Kidney epithelial cell (primary cell): ENCODE data around the gene FOXP1. TPM values are rescaled to one million over a fixed set of nuclear protein-coding genes. Genes with fewer than 3 reads are reported as not detected.

Experiments used
- DNase-seq: peaks from one replicate; pipeline ENCODE4 v3.0.0-alpha.2; 2010; ENCODE audit warnings: low read depth
- H3K27me3 ChIP-seq: 2 replicates; pipeline ENCODE4 v1.6.0; 2011; ENCODE audit warnings: low read length; ENCODE audit not compliant: control insufficient read depth, insufficient read depth
- H3K36me3 ChIP-seq: 2 replicates; pipeline ENCODE4 v1.5.1; 2011; ENCODE audit warnings: low read length; ENCODE audit not compliant: control insufficient read depth, insufficient read depth
- H3K4me3 ChIP-seq: 2 replicates; pipeline ENCODE4 v1.5.1; 2011; ENCODE audit warnings: low read depth, mild to moderate bottlenecking, control low read depth, low read length
- CTCF ChIP-seq: IDR thresholded peaks from 2 replicates; pipeline ENCODE4 v1.5.1; 2011; ENCODE audit warnings: mild to moderate bottlenecking, moderate library complexity, low read length, control low read depth, inconsistent platforms; ENCODE audit not compliant: insufficient read depth, poor library complexity, severe bottlenecking
- total RNA-seq: library from RNA; depleted of rRNA; stranded (reverse); fragments of >200 nt; gene quantifications from 2 replicates; pipeline ENCODE4 v1.2.3, GENCODE V29; 2015

The FOXP1 gene
- total RNA-seq, 1 donor from 2014 or later: 75.0 TPM

DNA sequence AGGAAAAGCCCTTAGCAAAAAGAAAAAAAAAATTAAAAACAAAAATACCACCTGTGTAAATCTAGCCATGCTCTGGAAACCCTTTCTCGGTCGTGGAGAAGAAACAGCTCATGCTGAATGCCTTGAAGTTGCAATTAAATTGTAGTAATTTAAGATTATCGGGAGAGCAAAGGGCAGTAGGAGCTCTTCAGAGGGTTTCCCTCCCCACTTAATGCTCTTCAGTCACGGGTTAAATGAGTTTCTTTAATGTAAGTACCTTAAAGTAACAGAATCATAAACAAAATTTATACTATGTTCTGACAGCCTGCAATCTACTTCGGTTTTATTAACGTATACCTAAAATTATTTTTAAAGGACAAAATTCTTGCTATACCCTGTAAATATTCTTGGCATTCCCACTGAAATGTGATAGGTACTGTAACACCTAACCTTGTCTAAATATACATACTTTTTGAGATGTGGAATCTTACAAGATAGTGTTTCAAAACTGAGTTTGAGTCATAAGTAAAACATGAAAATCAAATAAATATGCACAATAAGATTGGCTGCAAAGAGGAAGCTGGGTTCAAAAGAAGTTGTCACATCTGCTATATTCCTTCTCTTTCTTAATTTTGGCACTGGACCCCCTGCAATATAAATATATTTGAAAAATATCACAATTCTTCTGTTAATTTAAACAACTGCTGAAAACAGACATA lies 5.3 kb downstream of the FOXP1 start:
- Histone ChIP-seq H3K27me3 (no peaks in the 10 kb centered on the region), H3K36me3 (no peaks in the 10 kb centered on the region), H3K4me3 (peak overlapping the region; percentile 9)
- TF ChIP-seq CTCF: no peak
- DNase-seq: no peak

DNA sequence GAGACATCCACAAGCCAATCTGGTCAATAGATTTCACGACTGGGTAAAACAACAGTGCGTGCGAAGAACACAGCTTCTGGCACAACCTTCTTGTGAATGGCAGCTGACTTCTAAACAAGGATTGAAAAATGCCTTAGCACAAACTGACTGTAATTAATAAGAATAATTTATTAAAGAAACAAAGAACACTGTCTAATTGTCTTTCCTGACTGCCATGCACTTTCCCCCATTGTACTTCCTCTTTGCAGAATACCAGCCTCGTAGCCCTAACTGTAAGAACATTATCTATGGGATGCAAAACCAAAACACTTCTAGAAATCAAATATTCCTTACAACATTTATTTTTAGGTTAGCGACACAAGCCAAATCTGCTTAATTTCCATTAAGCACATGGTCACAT lies 6.5 kb downstream of the FOXP1 start:
- H3K27me3 ChIP-seq: no peaks in the 10 kb centered on the region
- no peak for DNase-seq
- no peak for TF ChIP-seq CTCF
- no peaks in the 10 kb centered on the region for H3K36me3 ChIP-seq
- no peak overlapping the region for H3K4me3 ChIP-seq

GRCh38 chr3:71575433-71575832 lies 8.1 kb downstream of the FOXP1 start:
- TF ChIP-seq CTCF: no peak
- DNase-seq: no peak
- H3K4me3 ChIP-seq: no peak overlapping the region
- H3K27me3 ChIP-seq: no peaks in the 10 kb centered on the region
- peaks cover 1% of the 10 kb centered on the region for H3K36me3 ChIP-seq

DNA sequence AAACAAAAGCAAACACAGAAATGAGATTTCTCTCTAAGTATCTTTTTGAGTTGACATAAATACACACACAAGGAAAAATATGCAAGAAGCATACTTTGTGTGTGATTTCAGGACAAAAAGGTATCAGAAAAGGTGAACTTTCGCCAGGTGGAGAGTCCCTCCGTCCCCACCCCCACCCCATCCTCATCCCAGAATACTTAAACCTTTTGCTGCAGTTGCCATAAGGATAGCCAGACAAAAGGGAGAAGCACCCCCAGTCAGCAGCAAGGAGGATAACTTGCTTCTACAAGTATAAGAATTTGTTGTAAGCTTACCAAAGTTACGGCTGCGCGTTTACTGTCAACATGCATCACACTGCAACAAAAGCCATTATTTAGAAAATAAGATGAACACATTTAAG lies 10.3 kb downstream of the FOXP1 start:
- H3K36me3 ChIP-seq: peaks cover 1% of the 10 kb centered on the region
- no peak for DNase-seq

DNA sequence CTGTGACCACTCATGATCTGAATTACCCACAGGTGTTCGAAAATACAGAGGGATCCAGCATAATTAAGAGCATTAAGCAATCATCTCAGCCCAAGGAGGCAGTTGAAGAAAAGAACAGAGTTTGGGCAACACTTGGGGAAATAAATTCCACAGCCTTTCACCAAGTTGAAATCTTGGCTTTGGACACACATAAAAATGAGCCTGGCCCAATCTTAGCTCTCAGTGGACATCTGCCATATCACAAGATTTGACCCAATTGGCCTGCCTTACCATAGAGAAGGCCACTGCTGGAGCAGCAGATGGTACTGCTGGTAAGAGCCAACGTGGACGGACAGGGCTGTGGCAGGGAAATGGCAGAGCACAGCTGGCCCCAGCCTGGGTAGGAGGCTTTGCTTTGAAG lies 13.0 kb downstream of the FOXP1 start:
- TF ChIP-seq CTCF: no peak
- no peak overlapping the region for H3K4me3 ChIP-seq
- H3K27me3 ChIP-seq: no peaks in the 10 kb centered on the region
- peaks cover 1% of the 10 kb centered on the region for H3K36me3 ChIP-seq
- DNase-seq: no peak

More for the DNA sequence above, 10.3 kb downstream of the FOXP1 start:
- Histone ChIP-seq H3K27me3 (no peaks in the 10 kb centered on the region), H3K4me3 (no peak overlapping the region)
- no peak for TF ChIP-seq CTCF

- no peak for TF ChIP-seq CTCF
- Histone ChIP-seq H3K4me3 (no peak overlapping the region), H3K36me3 (peaks cover 1% of the 10 kb centered on the region), H3K27me3 (no peaks in the 10 kb centered on the region)
- DNase-seq: no peak
These were observed 15.3 kb downstream of the FOXP1 start for GRCh38 chr3:71568207-71568606.
